HepG2 (cell line): ENCODE measurements around the gene DMPK. TPM values are rescaled to one million over a fixed set of nuclear protein-coding genes. Genes with fewer than 3 reads are reported as not detected.

Source experiments
- ATAC-seq: fragments of 200-7000 bp; cut with Tn5 transposase; 3 replicates; pipeline ENCODE4 v1.9.1; 2020; ENCODE audit warnings: mild to moderate bottlenecking, moderate library complexity
- BruUV-seq: library from RNA; stranded (reverse); fragments of 400-500 nt; replicated peaks from 2 replicates; lab custom pipeline; 2021; lab: Mats Ljungman, UMichigan
- CTCF ChIA-PET: fragments of 300-600 bp; formaldehyde crosslinking; extraction: SDS; loops from one replicate; lab custom pipeline; 2021; ENCODE audit warnings: low total read pairs, inconsistent platforms, low intra/inter-chr PET ratio; lab: Yijun Ruan, JAX
- POLR2A ChIA-PET: fragments of 350-600 bp; sonication (Branson Sonifier 250); formaldehyde crosslinking; loops from one replicate; lab custom pipeline; 2020; ENCODE audit warnings: antibody characterized with exemption, inconsistent platforms; lab: Yijun Ruan, JAX
- DNase-seq: peaks from one replicate; pipeline ENCODE4 v3.0.0-alpha.2; 2015; ENCODE audit warnings: low spot score
- FAIRE-seq: peaks from 3 replicates; lab custom pipeline; 2011; peaks lifted over from hg19 to GRCh38; lab: Jason Lieb, UNC
- H2AFZ ChIP-seq: one replicate; pipeline ENCODE4 v1.6.1; 2011; ENCODE audit warnings: low read length, inconsistent platforms
- H3K27ac ChIP-seq: fragments of 300-600 bp; 3 replicates; pipeline ENCODE4 v1.8.0; 2011; ENCODE audit warnings: mixed run types, mild to moderate bottlenecking, mixed read lengths, low read length, inconsistent platforms; ENCODE audit not compliant: insufficient read depth; ENCODE audit errors: extremely low read length
- H3K27me3 ChIP-seq, 2 experiments: fragments of 200-600 bp in 1 of 2; 2 replicates in 1 of 2; 3 replicates in 1 of 2; pipeline versions ENCODE4 v1.6.0 to v1.8.0; 2011; ENCODE audit warnings: low read length in 2 of 2, mild to moderate bottlenecking in 2 of 2, moderate library complexity in 2 of 2, inconsistent platforms in 1 of 2; ENCODE audit not compliant: insufficient read depth in 2 of 2, control insufficient read depth in 1 of 2
- H3K36me3 ChIP-seq, 2 experiments: fragments of 200-600 bp in 1 of 2; replicated peaks in 1 of 2; 2 replicates in 1 of 2; 3 replicates in 1 of 2; pipeline versions ENCODE4 v1.5.1 to v1.8.0; 2011; ENCODE audit warnings: low read length in 2 of 2, inconsistent platforms in 1 of 2; ENCODE audit not compliant: insufficient read depth in 2 of 2, control insufficient read depth in 1 of 2
- H3K4me1 ChIP-seq: 2 replicates; pipeline ENCODE4 v1.5.1; 2012; ENCODE audit warnings: low read length, inconsistent platforms; ENCODE audit not compliant: insufficient read depth
- H3K4me2 ChIP-seq: 2 replicates; pipeline ENCODE4 v1.6.0; 2011; ENCODE audit warnings: low read depth, low read length, inconsistent platforms
- H3K4me3 ChIP-seq, 3 experiments: fragments of 200-600 bp in 1 of 3; sonication (generic), shearing (Covaris generic) in 1 of 3; replicated peaks in 1 of 3; 2 replicates each; pipeline ENCODE4 v1.5.1; 2011 to 2016; ENCODE audit warnings: low read length in 3 of 3, inconsistent platforms in 2 of 3, low read depth in 2 of 3, mild to moderate bottlenecking in 2 of 3, control low read depth in 1 of 3, mixed read lengths in 1 of 3; ENCODE audit not compliant: insufficient read depth in 1 of 3
- H3K79me2 ChIP-seq: one replicate; pipeline ENCODE4 v1.6.1; 2011; ENCODE audit warnings: low read length, inconsistent platforms; ENCODE audit not compliant: insufficient read depth
- H3K9ac ChIP-seq: 2 replicates; pipeline ENCODE4 v1.6.0; 2011; ENCODE audit warnings: mild to moderate bottlenecking, low read depth, low read length, inconsistent platforms; ENCODE audit not compliant: insufficient read depth
- H3K9me3 ChIP-seq: 2 replicates; pipeline ENCODE4 v1.5.1; 2012; ENCODE audit warnings: mild to moderate bottlenecking, low read length
- H4K20me1 ChIP-seq: 2 replicates; pipeline ENCODE4 v1.6.0; 2011; ENCODE audit warnings: inconsistent platforms, mild to moderate bottlenecking, low read length, moderate library complexity; ENCODE audit not compliant: insufficient read depth
- AKAP8 ChIP-seq: sonication (generic); formaldehyde crosslinking; IDR thresholded peaks from 2 replicates; pipeline ENCODE4 v1.5.1; 2020; ENCODE audit warnings: mild to moderate bottlenecking, missing genetic modification reagents
- RBFOX2 ChIP-seq: fragments of 200-400 bp; formaldehyde crosslinking; IDR thresholded peaks from 2 replicates; pipeline ENCODE4 v1.6.1; 2017; ENCODE audit warnings: low read depth, mild to moderate bottlenecking, low read length
- ZNF331 ChIP-seq: sonication (generic); formaldehyde crosslinking; IDR thresholded peaks from 2 replicates; pipeline ENCODE4 v1.4.0; 2020; ENCODE audit warnings: missing genetic modification reagents
- ZNF556 ChIP-seq: sonication (generic); formaldehyde crosslinking; IDR thresholded peaks from 2 replicates; pipeline ENCODE4 v1.4.0; 2020; ENCODE audit warnings: mild to moderate bottlenecking, missing genetic modification reagents, borderline replicate concordance
- WGBS: methylation state at CpG from one replicate; pipeline ENCODE4 v1.1.6; 2017; ENCODE audit warnings: low lambda C conversion rate; 5-methylcytosine and 5-hydroxymethylcytosine counted together
- in situ Hi-C: cut with HindIII; loops from 2 replicates; pipeline ENCODE4 v1.10.0; 2017; ENCODE audit warnings: low pct_unique_long_range_greater_than_20kb; ENCODE audit not compliant: extremely low pct_ligation_motif_present
- intact Hi-C: fragments of 100-400 bp; cut with micrococcal nuclease; formaldehyde crosslinking; loops from one replicate; pipeline ENCODE4 v1.10.0; 2022; ENCODE audit not compliant: unreplicated experiment
- polyA plus RNA-seq, 8 experiments: library from polyadenylated mRNA; depleted of rRNA in 3 of 8; stranded (reverse) in 7 of 8; unstranded in 1 of 8; fragments of >200 nt; fragmentation: Illumina TruSeq in 4 of 8; extraction: Trizol in 4 of 8; gene quantifications; 2 replicates each; pipeline versions ENCODE4 v1.2.1 to v1.2.3, GENCODE V29; 2011 to 2016; ENCODE audit warnings: low read depth in 4 of 8, missing spikeins in 1 of 8, mixed read lengths in 1 of 8; ENCODE audit not compliant: insufficient read depth in 1 of 8
- total RNA-seq, 5 experiments: library from RNA; depleted of rRNA; stranded (reverse); fragments of >200 nt; fragmentation: Illumina TruSeq; extraction: Trizol; gene quantifications; 2 replicates each; pipeline ENCODE4 v1.2.3, GENCODE V29; 2016; ENCODE audit warnings: low read depth in 1 of 5
- TF ChIP-seq, protein P1 (sequence below): sonication (generic); formaldehyde crosslinking; IDR thresholded peaks from 2 replicates; pipeline ENCODE4 v1.5.1; 2020; ENCODE audit warnings: missing genetic modification reagents, mild to moderate bottlenecking, borderline replicate concordance

Gene DMPK
- total and polyA plus RNA-seq, 2 of the 13 experiments (the other 11 are each of a cell fraction or from before 2014, with no cell fraction given) = 5.3 to 8.8 TPM

DNA sequence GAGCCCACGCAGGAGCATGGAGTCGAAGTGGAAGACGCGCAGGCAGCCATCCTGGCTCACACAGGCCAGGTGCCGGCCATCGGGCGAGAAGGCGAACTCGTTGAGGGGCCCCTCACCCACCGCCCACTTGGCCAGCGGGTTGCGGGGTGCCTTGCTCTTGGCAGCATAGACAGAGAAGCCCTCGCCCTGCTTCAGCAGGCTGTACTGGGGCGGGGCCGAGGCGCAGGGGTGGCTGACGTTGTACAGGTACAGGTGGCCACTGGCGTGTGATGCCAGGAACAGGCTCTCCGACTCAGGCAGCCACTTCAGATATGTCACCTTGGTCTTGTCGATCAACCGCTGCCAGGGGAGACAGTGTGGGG, 4.2 kb upstream of the DMPK start:
- DNase-seq = no peak
- no peak for TF ChIP-seq AKAP8
- 0 out of 2 replicates have a peak, but pooled peaks have one; percentile 1 for TF ChIP-seq RBFOX2
- Histone ChIP-seq H4K20me1 (no peaks in the 10 kb centered on the region; the same call in 1 of the 2 replicates), H3K9ac (no peak overlapping the region), H3K27me3 (no peaks in the 10 kb centered on the region; a peak in 1 of 5 replicates), H3K9me3 (no peaks in the 10 kb centered on the region), H3K4me2 (no peak overlapping the region), H3K36me3 (peaks cover 12 to 30% of the 10 kb centered on the region in 2 experiments), H3K4me3 (no peak overlapping the region), H3K4me1 (peaks cover 18% of the 10 kb centered on the region), H3K79me2 (peaks cover 7% of the 10 kb centered on the region), H3K27ac (no peak overlapping the region), H2AFZ (no peak overlapping the region)
- in situ Hi-C loops (no loop called here), intact Hi-C loops (no loop called here)
- 100% methylated on average over 4 of the region's 21 CpGs for WGBS
- no peak for FAIRE-seq
- POLR2A ChIA-PET = no interaction called here
- BruUV-seq = no TSS peak
- ATAC-seq = no peak
- CTCF ChIA-PET = no interaction called here

DNA sequence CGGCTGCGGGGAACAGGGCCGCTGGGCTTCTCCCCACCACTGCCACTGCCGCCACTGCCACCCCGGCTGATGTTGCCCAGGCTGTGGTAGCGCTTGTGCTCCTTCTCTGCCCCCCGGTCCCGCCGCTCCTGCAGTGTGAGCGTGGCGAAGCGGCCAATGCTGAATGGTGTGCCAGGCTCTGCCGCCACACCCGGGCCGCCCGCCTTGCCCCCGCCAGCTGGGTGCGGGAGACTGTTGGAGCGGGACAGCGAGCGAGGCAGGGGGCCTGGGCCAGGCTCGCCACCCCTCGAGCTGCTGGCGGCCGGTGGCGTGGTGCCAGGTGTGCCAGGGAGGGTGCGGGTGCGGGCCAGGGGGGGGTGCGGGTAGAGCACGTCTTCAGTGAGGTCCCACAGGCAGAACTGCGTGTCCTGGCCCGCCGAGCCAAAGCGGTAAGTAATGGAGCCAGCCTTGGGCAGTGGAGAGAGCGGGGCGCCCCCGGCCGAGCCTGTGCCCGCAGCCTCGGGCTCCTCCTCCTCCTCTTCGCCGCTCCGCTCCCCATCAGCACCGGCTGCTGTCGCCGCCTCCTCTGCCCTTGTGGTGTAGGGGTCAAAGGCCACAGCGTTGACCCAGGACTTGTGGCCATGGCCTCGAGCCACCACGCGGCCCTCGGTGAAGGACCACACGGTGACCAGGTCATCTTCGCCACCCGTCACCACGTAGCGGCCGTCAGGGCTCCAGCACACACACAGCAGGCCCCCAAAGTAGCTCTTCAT, 3.7 kb upstream of the DMPK start:
- Histone ChIP-seq H3K36me3 (peaks cover 10 to 30% of the 10 kb centered on the region in 2 experiments), H3K79me2 (peaks cover 3% of the 10 kb centered on the region), H2AFZ (no peak overlapping the region), H3K27ac (no peak overlapping the region), H3K9ac (no peak overlapping the region), H3K4me3 (no peak overlapping the region), H4K20me1 (peaks cover 3% of the 10 kb centered on the region; the same call in 1 of the 2 replicates), H3K9me3 (no peaks in the 10 kb centered on the region), H3K4me1 (peaks cover 18% of the 10 kb centered on the region), H3K27me3 (no peaks in the 10 kb centered on the region; a peak in 1 of 5 replicates), H3K4me2 (no peak overlapping the region)
- in situ Hi-C loops = no loop called here
- no TSS peak for BruUV-seq
- ATAC-seq = no peak
- FAIRE-seq = no peak
- WGBS = 94% methylated on average over 37 of the region's 57 CpGs
- ChIA-PET CTCF (no interaction called here), POLR2A (no interaction called here)
- DNase-seq = no peak
- intact Hi-C loops = no loop called here
- TF ChIP-seq, protein P1, sequence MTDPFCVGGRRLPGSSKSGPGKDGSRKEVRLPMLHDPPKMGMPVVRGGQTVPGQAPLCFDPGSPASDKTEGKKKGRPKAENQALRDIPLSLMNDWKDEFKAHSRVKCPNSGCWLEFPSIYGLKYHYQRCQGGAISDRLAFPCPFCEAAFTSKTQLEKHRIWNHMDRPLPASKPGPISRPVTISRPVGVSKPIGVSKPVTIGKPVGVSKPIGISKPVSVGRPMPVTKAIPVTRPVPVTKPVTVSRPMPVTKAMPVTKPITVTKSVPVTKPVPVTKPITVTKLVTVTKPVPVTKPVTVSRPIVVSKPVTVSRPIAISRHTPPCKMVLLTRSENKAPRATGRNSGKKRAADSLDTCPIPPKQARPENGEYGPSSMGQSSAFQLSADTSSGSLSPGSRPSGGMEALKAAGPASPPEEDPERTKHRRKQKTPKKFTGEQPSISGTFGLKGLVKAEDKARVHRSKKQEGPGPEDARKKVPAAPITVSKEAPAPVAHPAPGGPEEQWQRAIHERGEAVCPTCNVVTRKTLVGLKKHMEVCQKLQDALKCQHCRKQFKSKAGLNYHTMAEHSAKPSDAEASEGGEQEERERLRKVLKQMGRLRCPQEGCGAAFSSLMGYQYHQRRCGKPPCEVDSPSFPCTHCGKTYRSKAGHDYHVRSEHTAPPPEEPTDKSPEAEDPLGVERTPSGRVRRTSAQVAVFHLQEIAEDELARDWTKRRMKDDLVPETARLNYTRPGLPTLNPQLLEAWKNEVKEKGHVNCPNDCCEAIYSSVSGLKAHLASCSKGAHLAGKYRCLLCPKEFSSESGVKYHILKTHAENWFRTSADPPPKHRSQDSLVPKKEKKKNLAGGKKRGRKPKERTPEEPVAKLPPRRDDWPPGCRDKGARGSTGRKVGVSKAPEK = no peak
- TF ChIP-seq ZNF331 = no peak
- no peak for TF ChIP-seq ZNF556 (CRISPR knock-in tag)
